Superior temporal gyrus (tissue), 1 donor: ENCODE data around the gene DGKB.

ENCODE experiments used
- DNase-seq: peaks from one replicate; pipeline ENCODE4 v3.0.0-alpha.2; 2016; ENCODE audit errors: extremely low spot score

The DGKB gene

GRCh38 chr7:14218338-14218737, 684.2 kb downstream of the DGKB start:
- DNase-seq, result no peak

GRCh38 chr7:14209896-14210484, 692.6 kb downstream of the DGKB start:
- DNase-seq, result no peak

DNA sequence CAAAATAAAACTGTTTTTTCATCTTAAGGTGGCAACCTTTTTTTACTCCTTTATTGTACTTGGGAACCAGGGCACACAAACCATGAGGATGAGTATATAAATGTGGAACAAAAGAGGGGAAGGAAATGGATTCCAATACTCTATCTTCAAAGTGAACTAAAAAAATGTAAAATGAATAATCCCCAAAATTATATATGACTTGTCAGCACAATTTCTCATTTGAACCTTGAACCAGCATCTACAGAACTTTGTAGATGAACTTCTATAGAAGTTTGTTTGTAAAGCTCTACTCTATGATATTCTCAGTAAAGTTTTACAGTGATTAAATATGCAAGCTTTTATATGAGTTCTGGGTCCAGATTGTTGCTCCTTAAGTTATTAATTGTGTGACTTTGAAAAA, 694.8 kb downstream of the DGKB start:
- no peak for DNase-seq

- DNase-seq, result no peak
Measured at GRCh38 chr7:14207138-14207537, 695.4 kb downstream of the DGKB start.

GRCh38 chr7:14206121-14206520, 696.4 kb downstream of the DGKB start:
- no peak for DNase-seq

DNA sequence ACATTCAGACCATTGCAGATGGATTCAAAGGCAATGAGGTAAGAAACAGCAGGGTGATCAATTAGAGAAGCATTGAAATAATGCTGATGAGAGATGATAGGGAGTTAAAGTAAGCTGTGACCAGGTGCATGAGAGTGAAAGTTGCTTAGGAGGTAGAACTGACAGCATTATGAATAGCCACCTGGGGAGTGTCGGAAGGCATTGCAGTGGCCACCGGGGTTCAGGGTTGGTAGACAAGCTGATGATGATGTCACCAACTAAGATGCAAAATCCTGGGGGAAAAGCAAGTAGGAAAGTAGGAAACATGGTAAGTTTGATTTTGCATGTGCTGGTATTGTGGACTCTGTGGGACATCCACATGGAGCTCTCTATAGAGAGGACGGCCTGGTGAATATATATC, 701.2 kb downstream of the DGKB start:
- no peak for DNase-seq

GRCh38 chr7:14199336-14199735, 703.2 kb downstream of the DGKB start:
- no peak for DNase-seq

GRCh38 chr7:14197280-14197679, 705.3 kb downstream of the DGKB start:
- DNase-seq, result peak; percentile 40

- no peak for DNase-seq
Measured at GRCh38 chr7:14196555-14196954, 706.0 kb downstream of the DGKB start.

DNA sequence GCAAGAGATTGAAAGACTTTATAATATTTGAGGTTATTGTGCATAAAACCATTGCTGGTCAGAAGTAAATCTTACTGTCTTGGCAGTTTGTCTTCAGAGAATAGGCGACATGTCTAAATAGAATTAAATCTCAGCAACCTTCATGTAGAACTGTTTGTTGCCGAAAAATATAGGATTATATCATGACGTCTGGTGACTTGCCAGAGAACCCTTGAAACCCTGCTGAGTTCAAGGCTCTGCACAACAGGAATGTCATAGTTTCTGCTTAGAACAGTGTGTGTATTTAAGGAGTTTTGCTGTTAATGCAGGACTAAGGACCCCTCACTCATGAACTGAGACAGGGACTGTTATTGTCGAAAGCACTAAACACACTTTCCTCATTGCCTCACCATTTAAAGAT, 706.7 kb downstream of the DGKB start:
- no peak for DNase-seq

DNA sequence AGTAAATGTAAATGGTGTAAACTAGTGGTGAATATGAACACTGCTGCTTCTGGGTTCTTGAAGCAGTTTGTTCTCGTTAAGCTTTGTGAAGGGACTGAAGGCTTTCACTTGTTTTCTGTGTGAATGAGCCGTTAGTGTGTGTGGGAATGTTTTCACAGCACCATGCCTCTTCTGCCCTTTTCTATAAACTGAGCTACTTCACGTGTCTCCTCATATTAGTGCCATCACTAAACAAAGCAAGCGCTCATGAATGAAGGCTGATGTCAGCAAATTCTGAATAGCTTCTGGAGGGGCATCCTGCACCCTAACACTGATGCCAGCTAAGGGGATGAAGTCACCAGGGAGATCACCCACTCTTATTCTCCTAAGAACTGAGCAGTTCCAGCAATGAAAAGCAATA, 707.5 kb downstream of the DGKB start:
- DNase-seq, result no peak

DNA sequence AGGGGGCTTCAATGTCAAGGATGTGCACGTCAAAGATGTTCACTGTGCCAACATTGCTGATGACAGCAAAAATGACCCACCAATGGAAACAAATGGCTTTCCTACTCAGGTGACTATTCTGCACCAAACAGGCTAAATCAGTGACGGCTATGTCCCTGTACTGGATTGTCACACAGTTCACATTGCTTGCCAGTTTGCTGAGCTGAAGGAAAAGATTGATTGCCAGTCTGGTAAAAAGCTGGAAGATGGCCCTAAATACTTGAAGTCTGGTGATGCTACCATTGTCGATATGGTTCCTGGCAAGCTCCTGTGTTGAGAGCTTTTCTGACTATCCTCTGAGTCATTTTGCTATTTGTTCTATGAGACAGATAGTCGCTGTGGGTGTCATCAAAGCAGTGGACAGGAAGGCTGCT, 710.9 kb downstream of the DGKB start:
- DNase-seq, result no peak

DNA sequence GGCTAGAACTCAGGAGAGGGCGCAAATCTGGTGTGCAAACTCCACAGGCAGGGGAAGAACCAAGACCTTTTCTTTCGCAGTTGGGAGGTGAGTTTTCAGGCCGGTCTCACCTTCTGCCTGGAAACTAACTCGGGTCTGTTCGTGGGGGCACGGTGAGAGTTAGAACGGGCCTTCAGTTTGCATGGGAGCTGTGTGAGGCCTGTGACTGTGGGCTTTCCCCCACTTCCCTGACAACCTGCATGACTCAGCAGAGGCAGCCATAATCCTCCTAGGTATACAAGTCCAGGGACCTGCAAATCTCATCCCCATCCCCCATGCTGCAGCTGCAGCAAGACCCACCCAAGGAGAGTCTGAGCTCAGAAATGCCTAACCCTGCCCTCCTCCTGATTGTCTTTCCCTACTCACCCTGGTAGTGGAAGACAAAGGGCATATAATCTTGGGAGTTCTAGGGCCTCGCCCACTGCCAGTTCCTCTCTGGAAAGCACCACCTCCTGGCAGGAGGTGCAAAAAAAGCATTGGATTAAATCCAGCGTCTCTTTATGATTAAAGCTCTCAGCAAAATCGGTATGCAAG, 718.2 kb downstream of the DGKB start:
- DNase-seq, result no peak

- DNase-seq, result no peak
Measured at GRCh38 chr7:14179781-14180180, 722.8 kb downstream of the DGKB start.

DNA sequence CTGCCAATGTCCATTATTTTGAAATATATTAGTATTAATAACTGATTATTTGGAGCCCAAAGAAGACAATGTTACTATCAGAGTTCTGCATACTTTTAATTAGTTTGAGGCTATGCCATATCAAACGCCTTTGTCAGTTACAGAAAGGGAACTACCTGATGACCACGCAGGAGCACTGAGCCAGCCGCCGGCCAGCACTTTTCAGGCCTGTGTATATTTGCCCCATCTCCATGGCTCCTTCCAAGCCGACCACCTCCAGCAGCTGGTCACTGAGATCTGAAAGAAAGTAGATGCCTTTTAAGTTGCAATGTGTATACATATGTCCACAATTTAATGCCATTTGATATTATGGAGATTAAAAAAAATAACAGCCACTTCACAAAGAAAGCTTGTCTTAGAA, 724.7 kb downstream of the DGKB start:
- no peak for DNase-seq

- DNase-seq, result no peak
Measured at GRCh38 chr7:14170872-14171271, 731.7 kb downstream of the DGKB start.

- no peak for DNase-seq
Measured at GRCh38 chr7:14158111-14158510, 744.4 kb downstream of the DGKB start.

- no peak for DNase-seq
Measured at GRCh38 chr7:14156436-14156835, 746.1 kb downstream of the DGKB start.

DNA sequence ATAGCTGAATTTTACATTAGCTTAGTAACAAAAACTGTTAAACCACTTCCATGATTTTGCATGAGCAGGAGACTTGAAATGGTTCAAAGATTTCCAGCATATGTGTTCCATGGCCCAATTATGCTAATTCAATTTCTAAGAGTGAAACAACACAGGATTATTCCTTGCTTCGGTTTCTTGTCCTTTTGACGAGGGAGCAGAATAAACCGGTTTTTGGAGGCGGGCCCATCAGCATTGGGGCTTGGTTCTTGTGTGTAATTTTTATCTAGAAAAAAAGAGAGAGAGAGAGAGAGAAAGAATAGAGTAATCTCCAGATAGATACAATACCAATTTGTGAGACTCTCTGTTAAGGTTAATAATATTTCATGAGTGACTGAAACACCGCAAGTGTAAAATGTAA, 753.6 kb downstream of the DGKB start:
- no peak for DNase-seq

DNA sequence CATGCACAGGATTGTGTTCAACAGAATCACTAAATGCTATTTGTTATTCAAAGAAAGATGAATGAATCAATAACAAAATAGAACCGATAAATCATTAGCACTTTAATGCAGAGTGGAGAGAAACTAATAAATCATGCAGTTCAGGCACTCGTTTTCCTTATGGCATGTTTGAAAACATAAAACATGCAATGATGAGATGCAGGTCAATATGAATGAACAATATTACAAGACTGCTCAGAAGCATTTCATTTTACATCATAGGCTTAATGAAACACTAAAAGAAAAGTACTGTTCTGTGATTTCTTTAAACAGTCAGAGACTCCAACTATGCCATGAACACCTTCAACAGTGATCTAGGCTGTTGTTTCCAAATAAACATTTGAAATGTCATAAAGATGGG, 755.0 kb downstream of the DGKB start:
- DNase-seq, result no peak

DNA sequence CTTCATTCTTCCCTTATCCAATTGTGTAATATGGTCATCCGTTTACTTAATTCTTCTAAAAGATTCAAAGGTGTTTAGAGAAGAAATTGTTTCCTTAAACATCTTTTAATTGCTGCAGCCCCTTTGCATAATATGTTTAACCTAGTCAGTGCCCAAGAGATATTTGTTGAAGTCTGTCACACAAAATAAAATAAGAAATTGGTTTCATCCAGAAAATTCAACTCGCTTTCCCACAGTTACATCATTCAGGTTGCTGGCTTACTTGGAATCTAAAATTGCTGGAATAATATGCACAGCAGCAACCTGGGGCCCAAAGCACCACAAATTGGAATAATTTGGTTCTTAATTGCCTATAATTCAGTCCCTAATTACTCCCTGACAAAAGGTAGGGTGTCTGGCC, 758.0 kb downstream of the DGKB start:
- no peak for DNase-seq

- DNase-seq, result no peak
Measured at GRCh38 chr7:14144109-14144508, 758.4 kb downstream of the DGKB start.

GRCh38 chr7:14137676-14138075, 764.9 kb downstream of the DGKB start:
- no peak for DNase-seq

GRCh38 chr7:14133752-14134151, 768.8 kb downstream of the DGKB start:
- DNase-seq, result no peak
